Hematopoietic multipotent progenitor cell (in vitro differentiated cells): ENCODE data around the gene MOCS1. TPM values are rescaled to one million over a fixed set of nuclear protein-coding genes. Genes with fewer than 3 reads are reported as not detected.
"Not testable (repeated sequence)": the region's sequence is repeated elsewhere in the genome, so short reads cannot be mapped to it uniquely, and the experiment has no call there.

Experiments used
- DNase-seq, 3 donors: peaks; one replicate each; pipeline ENCODE4 v3.0.0-alpha.2; 2011 to 2015; ENCODE audit warnings: low read depth in 2 of 3, low spot score in 2 of 3
- total RNA-seq: library from RNA; depleted of rRNA; stranded (reverse); fragments of >200 nt; gene quantifications from one replicate; pipeline ENCODE4 v1.2.3, GENCODE V29; 2012

The MOCS1 gene
- total RNA-seq = 2.2 TPM

DNA sequence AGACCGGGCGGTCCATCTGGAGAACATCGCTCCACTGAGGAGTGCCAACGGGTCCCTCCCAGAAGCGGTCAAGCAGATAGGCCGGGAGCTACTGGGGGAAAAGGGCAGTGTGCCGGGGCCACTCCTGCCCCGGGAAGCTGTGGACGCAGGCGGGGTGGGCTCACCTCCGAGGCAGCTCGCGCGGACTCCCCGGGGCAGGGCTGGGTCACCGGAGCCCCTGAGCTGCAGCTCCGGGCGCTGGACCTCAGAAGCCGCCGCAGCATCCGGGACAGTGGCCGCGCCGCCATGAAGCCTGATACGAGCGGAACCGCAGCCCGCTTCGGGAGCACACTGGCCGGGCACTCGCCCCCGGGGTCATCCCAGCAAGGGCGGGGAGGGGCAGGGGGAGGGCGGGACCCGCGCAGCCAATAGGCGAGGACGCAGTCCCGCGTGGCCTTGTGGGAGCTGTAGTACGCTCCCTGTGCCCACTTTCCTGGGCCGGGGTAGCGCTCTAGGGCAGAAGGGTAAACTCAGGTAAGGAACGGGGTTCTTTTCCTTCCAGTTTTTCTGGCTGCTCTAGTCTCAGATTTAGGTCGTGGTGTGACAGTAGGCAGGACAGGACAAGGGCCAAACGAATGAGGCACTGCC is at the start of gene MOCS1:
TSS of gene MOCS1 (minus strand) at position 332 of the 627 bp plus-strand sequence. CDS start at position 287, 45 bp downstream.
- DNase-seq = peak in 2 of 3 donors; percentile 18 to 28

GRCh38 chr6:39984051-39984450 is 49.8 kb upstream of the MOCS1 start:
- no peak for DNase-seq

DNA sequence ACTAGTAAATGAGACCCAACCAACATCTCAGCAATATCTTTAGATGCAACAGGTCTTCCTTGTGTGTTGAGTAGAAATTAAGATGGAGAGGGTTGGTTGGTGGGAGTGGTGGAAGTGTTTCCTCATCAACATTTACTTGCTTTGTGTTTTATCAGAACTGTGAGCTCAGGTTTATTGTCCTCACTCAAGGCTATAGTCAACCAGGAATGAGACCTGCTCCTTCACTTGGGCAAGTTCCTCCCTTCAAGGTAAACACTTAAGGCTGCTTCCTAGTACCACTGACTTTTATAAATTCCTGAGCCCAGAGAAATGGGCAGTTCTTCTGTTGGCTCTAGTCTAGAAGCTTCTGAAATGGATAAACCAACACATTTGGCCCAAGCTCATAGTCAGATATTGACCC is 48.9 kb upstream of the MOCS1 start:
- no peak for DNase-seq

GRCh38 chr6:39982720-39983119 is 48.5 kb upstream of the MOCS1 start:
- no peak for DNase-seq

GRCh38 chr6:39980839-39981580 is 46.7 kb upstream of the MOCS1 start:
- peak in 2 of 3 donors; percentile 58 to 84 for DNase-seq

- DNase-seq = no peak
Observed at GRCh38 chr6:39979461-39980328, 45.4 kb upstream of the MOCS1 start.

DNA sequence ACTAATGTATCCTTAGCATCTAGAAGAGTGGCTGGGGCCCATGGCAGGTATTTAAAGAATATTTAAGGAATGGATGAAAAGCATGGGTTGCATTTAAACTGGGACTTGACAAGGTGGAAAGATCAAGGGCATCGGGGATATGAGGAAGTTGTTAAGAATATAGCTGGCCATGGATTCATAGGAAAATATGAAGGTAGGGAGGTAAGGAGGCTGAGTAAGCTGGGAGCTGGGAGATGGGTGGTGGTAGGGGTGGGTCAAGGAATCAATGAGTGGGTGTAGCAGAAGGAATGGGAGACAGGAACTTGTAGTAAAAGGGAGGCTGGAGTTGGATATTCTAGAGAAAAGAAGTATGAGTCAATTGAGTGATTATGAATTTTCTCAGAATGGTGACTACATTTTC is 44.0 kb upstream of the MOCS1 start:
- no peak for DNase-seq

GRCh38 chr6:39973661-39974060 is 39.4 kb upstream of the MOCS1 start:
- no peak for DNase-seq

DNA sequence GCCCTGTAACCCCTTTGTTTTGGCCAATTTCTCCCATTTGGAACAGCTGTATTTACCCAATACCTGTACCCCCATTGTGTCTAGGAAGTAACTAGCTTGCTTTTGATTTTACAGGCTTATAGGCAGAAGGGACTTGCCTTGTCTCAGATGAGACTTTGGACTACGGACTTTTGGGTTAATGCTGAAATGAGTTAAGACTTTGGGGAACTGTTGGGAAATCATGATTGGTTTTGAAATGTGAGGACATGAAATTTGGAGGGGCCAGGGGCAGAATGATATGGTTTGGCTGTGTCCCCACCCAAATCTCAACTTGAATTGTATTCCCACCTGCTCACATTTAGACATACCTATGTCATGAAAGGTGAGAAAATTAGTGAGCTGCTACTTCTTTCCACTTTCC is 38.5 kb upstream of the MOCS1 start:
- not testable (repeated sequence) for DNase-seq

DNA sequence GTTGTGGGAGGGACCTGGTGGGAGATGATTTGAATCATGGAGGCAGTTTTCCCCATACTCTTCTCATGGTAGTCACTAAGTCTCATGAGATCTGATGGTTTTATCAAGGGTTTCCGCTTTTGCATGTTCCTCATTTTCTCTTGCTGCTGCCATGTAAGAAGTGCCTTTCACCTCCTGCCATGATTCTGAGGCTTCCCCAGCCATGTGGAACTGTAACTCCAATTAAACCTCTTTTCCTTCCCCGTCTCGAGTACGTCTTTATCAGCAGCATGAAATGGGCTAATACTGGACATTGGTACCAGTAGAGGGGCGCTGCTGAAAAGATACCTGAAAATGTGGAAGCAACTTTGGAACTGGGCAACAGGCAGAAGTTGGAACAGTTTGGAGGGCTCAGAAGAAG is 36.9 kb upstream of the MOCS1 start:
- DNase-seq = not testable (repeated sequence)

DNA sequence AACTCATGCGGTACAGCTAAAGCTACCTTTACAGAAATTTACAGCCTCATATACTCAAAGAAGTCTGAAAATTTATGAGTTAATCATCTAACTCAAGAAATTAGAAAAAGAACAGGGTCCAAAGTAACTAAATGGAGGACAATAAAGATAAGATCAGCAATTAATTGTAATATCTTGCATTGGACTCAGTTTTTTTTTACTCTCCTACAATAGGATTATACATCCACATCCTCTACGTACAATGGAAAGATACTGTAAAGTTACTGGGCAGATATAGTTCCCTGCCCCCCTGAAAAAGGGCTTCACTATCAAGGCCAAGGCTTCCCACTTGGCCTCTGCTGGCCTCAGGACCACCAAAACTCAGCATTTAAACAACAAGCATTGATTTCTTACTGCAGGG is 31.5 kb upstream of the MOCS1 start:
- no peak for DNase-seq

DNA sequence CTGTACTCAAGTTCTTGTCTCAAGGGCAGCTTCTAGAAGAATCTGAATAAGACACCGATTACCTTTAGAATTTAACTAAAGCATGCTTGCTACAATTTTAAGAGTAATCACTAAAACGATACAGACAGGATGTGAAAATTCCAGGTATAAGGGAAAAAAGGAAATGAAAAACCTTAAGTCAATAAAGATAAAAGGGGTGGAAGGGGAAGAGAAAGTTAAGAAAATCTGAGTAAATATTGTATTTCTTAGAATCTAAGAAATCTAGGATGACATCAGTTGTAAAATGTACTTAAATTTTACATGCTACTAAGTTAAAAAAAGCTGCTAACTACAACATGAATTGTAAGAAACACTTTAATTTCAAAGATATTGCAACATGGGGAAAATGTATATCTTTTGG is 30.3 kb upstream of the MOCS1 start:
- DNase-seq = no peak

GRCh38 chr6:39964094-39964493 is 29.8 kb upstream of the MOCS1 start:
- DNase-seq = no peak

GRCh38 chr6:39962831-39963230 is 28.6 kb upstream of the MOCS1 start:
- DNase-seq = no peak

- DNase-seq = no peak
Observed at GRCh38 chr6:39961178-39961577, 26.9 kb upstream of the MOCS1 start.

DNA sequence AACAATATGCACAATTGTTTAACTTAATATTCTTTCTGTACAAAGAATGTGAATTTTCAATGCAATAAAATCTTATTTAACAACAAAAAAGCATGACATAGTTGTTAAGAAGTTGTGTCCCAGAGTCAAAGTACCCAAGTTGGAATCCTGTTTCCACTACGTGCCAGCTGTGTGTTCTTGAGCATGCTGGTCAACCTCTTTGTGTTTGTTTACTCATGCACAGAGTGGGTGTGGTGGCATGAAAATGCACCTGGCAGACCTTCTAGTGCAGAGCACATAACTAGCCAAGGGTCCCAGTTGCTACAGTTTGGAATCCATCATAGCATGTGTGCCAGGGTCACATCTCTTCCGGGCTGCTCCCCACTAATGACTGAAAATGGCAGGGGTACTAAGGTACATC is 24.7 kb upstream of the MOCS1 start:
- no peak for DNase-seq

- DNase-seq = no peak
Observed at GRCh38 chr6:39956936-39957335, 22.7 kb upstream of the MOCS1 start.

- no peak for DNase-seq
Observed at GRCh38 chr6:39953076-39953618, 18.9 kb upstream of the MOCS1 start.

DNA sequence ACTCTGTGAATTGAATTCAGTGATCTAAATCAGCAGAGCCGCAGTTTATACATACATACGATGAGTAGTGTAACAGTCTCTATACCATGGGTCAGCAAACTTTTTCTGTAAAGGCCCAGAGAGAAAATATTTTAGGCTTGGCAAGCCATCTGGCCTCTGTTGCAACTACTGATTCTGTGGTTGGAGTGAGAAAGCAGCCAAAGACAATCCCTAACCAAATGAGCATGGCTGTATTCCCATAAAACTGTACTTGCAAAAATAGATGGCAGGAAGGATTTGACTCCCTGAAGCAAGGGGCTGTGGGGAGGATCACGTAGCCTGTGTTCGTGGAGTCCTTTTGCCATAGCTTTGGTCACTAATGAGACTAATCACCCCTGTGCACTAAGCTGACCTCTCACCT is 17.9 kb upstream of the MOCS1 start:
- no peak for DNase-seq

DNA sequence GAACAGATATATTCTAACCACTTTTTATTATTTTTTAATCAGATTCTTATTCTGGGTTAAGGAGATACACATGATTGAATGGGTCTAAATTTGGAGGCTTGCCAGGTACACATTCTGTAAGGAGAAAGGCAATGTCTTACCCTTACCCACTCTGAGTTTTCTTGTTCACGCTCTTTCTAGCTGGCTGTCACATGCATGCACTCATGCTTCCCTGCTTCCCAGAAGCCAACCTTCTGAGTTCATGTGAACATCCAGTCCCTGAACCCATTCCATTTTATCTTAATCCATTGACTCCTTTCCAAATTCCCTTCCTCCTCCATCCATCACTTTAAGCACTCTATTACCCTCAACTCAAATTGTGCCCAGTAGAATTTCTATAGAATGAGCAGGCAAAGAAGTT is 17.5 kb upstream of the MOCS1 start:
- no peak for DNase-seq

DNA sequence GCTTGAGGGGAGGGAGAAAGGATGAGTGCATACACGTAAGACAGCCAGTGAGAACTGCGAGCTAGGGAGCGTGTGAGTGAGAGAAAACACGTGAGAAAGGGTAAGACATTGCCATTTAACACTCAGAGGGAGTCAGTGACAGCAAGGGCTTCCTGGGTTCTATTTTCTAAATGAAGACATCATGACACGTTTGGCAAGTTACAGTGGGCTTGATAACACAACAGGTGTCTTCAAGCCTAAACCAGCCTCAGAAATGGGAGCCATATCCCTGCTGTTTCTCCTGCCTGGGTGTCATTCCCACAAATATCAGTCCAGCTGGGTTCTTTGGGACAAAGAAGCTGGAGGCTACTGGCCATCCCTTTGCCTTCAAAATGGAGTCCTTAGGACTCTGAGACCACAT is 16.9 kb upstream of the MOCS1 start:
- no peak for DNase-seq
